ENCODE data around the gene VAV1. TPM values are rescaled to one million over a fixed set of nuclear protein-coding genes. Genes with fewer than 3 reads are reported as not detected.

The VAV1 gene
- total and polyA plus RNA-seq, 2 of the 13 experiments (the other 11 are each of a cell fraction or from before 2014, with no cell fraction given): not detected

GRCh38 chr19:6800991-6801484 lies 28.5 kb downstream of the VAV1 start (continued):
- TF ChIP-seq ZC3H13 (CRISPR knock-in tag; IDR thresholded peaks at IDR 0.05) (no peak), ZNF567 (CRISPR knock-in tag; IDR thresholded peaks at IDR 0.05; ENCODE audit: borderline replicate concordance) (no peak), JUN (CRISPR knock-in tag; IDR thresholded peaks at IDR 0.05) (no peak), LCORL (IDR thresholded peaks at IDR 0.05) (no peak), LCORL (CRISPR knock-in tag; IDR thresholded peaks at IDR 0.05) (no peak), ZHX1 (CRISPR knock-in tag; IDR thresholded peaks at IDR 0.05; ENCODE audit: low read depth) (no peak), HIC2 (CRISPR knock-in tag; IDR thresholded peaks at IDR 0.05; ENCODE audit: low read depth) (no peak)

GRCh38 chr19:6801485-6802086 lies 29.1 kb downstream of the VAV1 start:
- Histone ChIP-seq H3K36me3 (replicated peaks in 1 of 2; ENCODE audit: control insufficient read depth in 1 of 2, insufficient read depth in 2 of 2, low read length in 2 of 2) (no peaks in the 10 kb centered on the region), H3K9me3 (ENCODE audit: low read length) (no peaks in the 10 kb centered on the region), H3K4me3 (replicated peaks in 1 of 3; ENCODE audit: insufficient read depth in 1 of 3, low read depth in 2 of 3, low read length in 3 of 3) (peak overlapping the region in 1 of 3 experiments; percentile 46; a peak in 1 of 6 replicates), H4K20me1 (ENCODE audit: insufficient read depth, low read length) (no peaks in the 10 kb centered on the region), H3K9ac (ENCODE audit: insufficient read depth, low read depth, low read length) (no peak overlapping the region), H3K4me1 (ENCODE audit: insufficient read depth, low read length) (peaks cover 13% of the 10 kb centered on the region), H3K4me2 (ENCODE audit: low read depth, low read length) (peak overlapping the region; percentile 60), H3K79me2 (ENCODE audit: insufficient read depth, low read length) (no peaks in the 10 kb centered on the region), H2AFZ (ENCODE audit: low read length) (no peak overlapping the region), H3K27ac (ENCODE audit: extremely low read length, insufficient read depth, low read length) (no peak overlapping the region), H3K27me3 (ENCODE audit: control insufficient read depth in 1 of 2, insufficient read depth in 2 of 2, low read length in 2 of 2) (peaks cover 0 to 12% of the 10 kb centered on the region in 2 experiments; a peak in 3 of 5 replicates)
- FAIRE-seq: no peak
- ATAC-seq: no peak
- POLR2A ChIA-PET: no interaction called here
- CTCF ChIA-PET (ENCODE audit: low intra/inter-chr PET ratio, low total read pairs): no interaction called here
- intact Hi-C loops (cut with micrococcal nuclease; ENCODE audit: unreplicated experiment): no loop called here
- in situ Hi-C loops (cut with HindIII; ENCODE audit: extremely low pct_ligation_motif_present, low pct_unique_long_range_greater_than_20kb): no loop called here
- BruUV-seq (replicated peaks): no TSS peak
- WGBS (ENCODE audit: low lambda C conversion rate): 26% methylated on average over 18 of the region's 19 CpGs
- DNase-seq (ENCODE audit: low spot score): no peak
- TF ChIP-seq ZNF124 (CRISPR knock-in tag; IDR thresholded peaks at IDR 0.05) (no peak), ELF1 (CRISPR knock-in tag; IDR thresholded peaks at IDR 0.05) (0 out of 2 replicates have a peak, but pooled peaks have one; percentile 36), KLF6 (CRISPR knock-in tag; IDR thresholded peaks at IDR 0.05) (no peak), PAWR (CRISPR knock-in tag; IDR thresholded peaks at IDR 0.05; ENCODE audit: borderline replicate concordance) (no peak), GABPB1 (CRISPR knock-in tag; IDR thresholded peaks at IDR 0.05) (peak; percentile 79), ZNF281 (CRISPR knock-in tag; IDR thresholded peaks at IDR 0.05; ENCODE audit: borderline replicate concordance) (peak; percentile 33; the same call in 1 of the 2 replicates), GABPA (IDR thresholded peaks at IDR 0.05; ENCODE audit: low read depth, low read length) (peak; percentile 30; the same call in 1 of the 2 replicates), GABPA (CRISPR knock-in tag; IDR thresholded peaks at IDR 0.05; ENCODE audit: low read depth) (peak; percentile 80), ZNF703 (CRISPR knock-in tag; IDR thresholded peaks at IDR 0.05; ENCODE audit: borderline replicate concordance) (no peak), ZNF17 (CRISPR knock-in tag; IDR thresholded peaks at IDR 0.05) (no peak)
